SU-DHL-6 (cell line): ENCODE measurements around the gene ANG.

Experiments
- H2AFZ ChIP-seq: fragments of 200-600 bp; sonication (generic); 2 replicates; pipeline ENCODE4 v1.6.1; 2014; ENCODE audit warnings: low read depth, mild to moderate bottlenecking, moderate library complexity, mixed read lengths, antibody characterized with exemption, low read length; ENCODE audit not compliant: severe bottlenecking
- H3F3A ChIP-seq: fragments of 200-600 bp; shearing (Covaris generic); 2 replicates; pipeline ENCODE4 v1.6.0; 2016; ENCODE audit warnings: antibody characterized with exemption, mild to moderate bottlenecking; ENCODE audit not compliant: insufficient read depth
- H3K27ac ChIP-seq: fragments of 200-600 bp; sonication (generic); 2 replicates; pipeline ENCODE4 v1.5.1; 2016; ENCODE audit warnings: low read depth, mild to moderate bottlenecking, low read length, moderate library complexity, mixed read lengths
- H3K27me3 ChIP-seq: fragments of 200-600 bp; sonication (generic), shearing (Covaris generic); 2 replicates; pipeline ENCODE4 v1.6.0; 2014; ENCODE audit warnings: mild to moderate bottlenecking, low read length
- H3K36me3 ChIP-seq: fragments of 200-600 bp; sonication (generic); 2 replicates; pipeline ENCODE4 v1.6.1; 2014; ENCODE audit warnings: mild to moderate bottlenecking, low read length, mixed read lengths
- H3K4me2 ChIP-seq: fragments of 300-600, 200-600 bp; shearing (Covaris generic), sonication (generic); 2 replicates; pipeline ENCODE4 v1.6.0; 2014; ENCODE audit warnings: low read length, low read depth, mild to moderate bottlenecking; ENCODE audit not compliant: poor library complexity, severe bottlenecking
- H3K4me3 ChIP-seq: fragments of 200-600 bp; sonication (generic); 2 replicates; pipeline ENCODE4 v1.5.1; 2014; ENCODE audit warnings: antibody characterized with exemption, low read length, mild to moderate bottlenecking, mixed read lengths; ENCODE audit not compliant: insufficient read depth, poor library complexity, severe bottlenecking
- H3K79me2 ChIP-seq: fragments of 200-600 bp; sonication (generic); 2 replicates; pipeline ENCODE4 v1.6.1; 2014; ENCODE audit warnings: mild to moderate bottlenecking, low read length, moderate library complexity; ENCODE audit not compliant: insufficient read depth
- H3K9ac ChIP-seq: fragments of 200-600 bp; sonication (generic); 2 replicates; pipeline ENCODE4 v1.7.0; 2014; ENCODE audit warnings: mild to moderate bottlenecking, low read length
- H3K9me2 ChIP-seq: fragments of 200-600 bp; sonication (generic); replicated peaks from 2 replicates; pipeline ENCODE4 v1.6.1; 2014; ENCODE audit warnings: low read length; ENCODE audit not compliant: insufficient read depth
- H3K9me3 ChIP-seq: fragments of 200-600 bp; sonication (generic); 2 replicates; pipeline ENCODE4 v1.6.1; 2014; ENCODE audit warnings: low read length, mixed read lengths; ENCODE audit not compliant: insufficient read depth
- H4K20me1 ChIP-seq: fragments of 200-600 bp; sonication (generic); 2 replicates; pipeline ENCODE4 v1.6.1; 2014; ENCODE audit warnings: low read depth, mild to moderate bottlenecking, antibody characterized with exemption, low read length, moderate library complexity, mixed read lengths
- CTCF ChIP-seq: fragments of 200-600 bp; sonication (generic); IDR thresholded peaks from one replicate; pipeline ENCODE4 v1.5.1; 2017; ENCODE audit warnings: antibody characterized with exemption, mild to moderate bottlenecking, low read length, moderate library complexity; ENCODE audit not compliant: insufficient read depth, poor library complexity, severe bottlenecking
- EZH2phosphoT487 ChIP-seq: fragments of 200-600 bp; sonication (generic), shearing (Covaris generic); conservative IDR thresholded peaks from 2 replicates; pipeline ENCODE4 v1.6.1; 2018; ENCODE audit warnings: mild to moderate bottlenecking, antibody characterized with exemption, low read length, moderate library complexity, mixed read lengths

ANG gene

GRCh38 chr14:20684662-20685456 is 3.7 kb upstream of the ANG start:
- Histone ChIP-seq H3K36me3 (no peaks in the 10 kb centered on the region), H3K9ac (peak overlapping the region; percentile 59), H3K4me2 (peak overlapping the region; percentile 79), H2AFZ (peak overlapping the region; percentile 81), H3K9me3 (no peaks in the 10 kb centered on the region), H3K9me2 (no peaks in the 10 kb centered on the region), H3K27ac (no peak overlapping the region), H4K20me1 (no peaks in the 10 kb centered on the region), H3F3A (peaks cover 29% of the 10 kb centered on the region), H3K27me3 (no peaks in the 10 kb centered on the region), H3K79me2 (no peaks in the 10 kb centered on the region), H3K4me3 (peak overlapping the region; percentile 39)
- no peak for TF ChIP-seq CTCF
- no peak for TF ChIP-seq EZH2phosphoT487

- Histone ChIP-seq H3K9me3 (no peaks in the 10 kb centered on the region), H3F3A (peaks cover 21% of the 10 kb centered on the region), H3K9ac (no peak overlapping the region), H3K27me3 (no peaks in the 10 kb centered on the region), H3K4me2 (no peak overlapping the region), H3K9me2 (no peaks in the 10 kb centered on the region), H3K4me3 (no peak overlapping the region), H2AFZ (no peak overlapping the region), H4K20me1 (no peaks in the 10 kb centered on the region), H3K36me3 (no peaks in the 10 kb centered on the region), H3K27ac (no peak overlapping the region), H3K79me2 (no peaks in the 10 kb centered on the region)
- TF ChIP-seq CTCF = no peak
Measured at GRCh38 chr14:20686386-20687143, 2.0 kb upstream of the ANG start.

GRCh38 chr14:20687362-20688166 is 1.0 kb upstream of the ANG start:
- Histone ChIP-seq H4K20me1 (no peaks in the 10 kb centered on the region), H3K9ac (no peak overlapping the region), H3K9me2 (no peaks in the 10 kb centered on the region), H3K4me2 (no peak overlapping the region), H3K27me3 (no peaks in the 10 kb centered on the region), H3K27ac (no peak overlapping the region), H3F3A (peaks cover 14% of the 10 kb centered on the region), H3K9me3 (no peaks in the 10 kb centered on the region), H2AFZ (no peak overlapping the region), H3K36me3 (no peaks in the 10 kb centered on the region), H3K79me2 (no peaks in the 10 kb centered on the region), H3K4me3 (no peak overlapping the region)
- no peak for TF ChIP-seq EZH2phosphoT487
- no peak for TF ChIP-seq CTCF
